ENCODE data around the gene ALX3.

The ALX3 gene

GRCh38 chr1:110064576-110065337, 5.7 kb downstream of the ALX3 start:
- Histone ChIP-seq H3K4me3 (ENCODE audit: insufficient read length, low read depth) (no peak overlapping the region), H3K27me3 (ENCODE audit: insufficient read depth, insufficient read length) (peaks cover 49% of the 10 kb centered on the region), H3K4me1 (ENCODE audit: insufficient read depth, insufficient read length) (peaks cover 23% of the 10 kb centered on the region), H3K36me3 (ENCODE audit: insufficient read depth, insufficient read length, low read length) (peaks cover 30% of the 10 kb centered on the region), H3K9ac (ENCODE audit: insufficient read length, low read depth) (no peak overlapping the region), H3K9me3 (ENCODE audit: insufficient read depth, low read length) (no peaks in the 10 kb centered on the region)
- DNase-seq (ENCODE audit: low read depth, low spot score): no peak
- TF ChIP-seq SUZ12 (IDR thresholded peaks at IDR 0.05; ENCODE audit: extremely low read depth, insufficient read depth, insufficient read length) (no peak), ZNF274 (IDR thresholded peaks at IDR 0.05; ENCODE audit: low read depth, low read length) (no peak), YY1 (IDR thresholded peaks at IDR 0.05; ENCODE audit: insufficient read depth, insufficient read length) (no peak)

DNA sequence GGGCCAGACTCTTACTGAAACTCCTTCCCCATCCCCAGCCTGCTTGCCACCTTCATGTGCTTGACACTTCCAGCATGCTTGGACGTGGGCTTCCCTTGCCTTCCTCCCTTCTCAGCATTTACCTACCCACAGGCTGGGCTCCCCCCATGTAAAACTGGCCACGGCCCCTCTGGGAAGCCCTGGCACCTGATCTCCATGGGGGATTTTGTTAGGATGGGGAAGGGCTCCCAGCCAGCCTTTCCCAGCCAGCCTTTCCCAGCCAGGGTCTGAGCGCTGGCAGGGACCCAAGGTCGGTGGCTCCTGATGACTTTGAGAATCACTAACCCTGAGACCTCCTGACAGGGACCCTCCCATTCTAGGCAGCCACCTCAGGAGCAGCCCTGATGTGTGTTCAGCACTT, 6.7 kb downstream of the ALX3 start:
- Histone ChIP-seq H3K36me3 (ENCODE audit: insufficient read depth, insufficient read length, low read length) (peaks cover 30% of the 10 kb centered on the region), H3K9ac (ENCODE audit: insufficient read length, low read depth) (no peak overlapping the region), H3K9me3 (ENCODE audit: insufficient read depth, low read length) (no peaks in the 10 kb centered on the region), H3K27me3 (ENCODE audit: insufficient read depth, insufficient read length) (peaks cover 39% of the 10 kb centered on the region), H3K4me3 (ENCODE audit: insufficient read length, low read depth) (no peak overlapping the region), H3K4me1 (ENCODE audit: insufficient read depth, insufficient read length) (peaks cover 16% of the 10 kb centered on the region)
- DNase-seq (ENCODE audit: low read depth, low spot score): no peak
- no peak for TF ChIP-seq YY1 (IDR thresholded peaks at IDR 0.05; ENCODE audit: insufficient read depth, insufficient read length)
- no peak for TF ChIP-seq SUZ12 (IDR thresholded peaks at IDR 0.05; ENCODE audit: extremely low read depth, insufficient read depth, insufficient read length)
- TF ChIP-seq ZNF274 (IDR thresholded peaks at IDR 0.05; ENCODE audit: low read depth, low read length): no peak

- no peaks in the 10 kb centered on the region for H3K9me3 ChIP-seq (ENCODE audit: insufficient read depth, low read length)
- H3K4me1 ChIP-seq (ENCODE audit: insufficient read depth, insufficient read length): peaks cover 11% of the 10 kb centered on the region
- no peak for DNase-seq (ENCODE audit: low read depth, low spot score)
- no peak overlapping the region for H3K9ac ChIP-seq (ENCODE audit: insufficient read length, low read depth)
- peaks cover 28% of the 10 kb centered on the region for H3K27me3 ChIP-seq (ENCODE audit: insufficient read depth, insufficient read length)
- TF ChIP-seq YY1 (IDR thresholded peaks at IDR 0.05; ENCODE audit: insufficient read depth, insufficient read length): no peak
- no peak for TF ChIP-seq ZNF274 (IDR thresholded peaks at IDR 0.05; ENCODE audit: low read depth, low read length)
- no peak for TF ChIP-seq SUZ12 (IDR thresholded peaks at IDR 0.05; ENCODE audit: extremely low read depth, insufficient read depth, insufficient read length)
- peaks cover 37% of the 10 kb centered on the region for H3K36me3 ChIP-seq (ENCODE audit: insufficient read depth, insufficient read length, low read length)
- no peak overlapping the region for H3K4me3 ChIP-seq (ENCODE audit: insufficient read length, low read depth)
Observed at GRCh38 chr1:110062612-110063011, 7.9 kb downstream of the ALX3 start.

DNA sequence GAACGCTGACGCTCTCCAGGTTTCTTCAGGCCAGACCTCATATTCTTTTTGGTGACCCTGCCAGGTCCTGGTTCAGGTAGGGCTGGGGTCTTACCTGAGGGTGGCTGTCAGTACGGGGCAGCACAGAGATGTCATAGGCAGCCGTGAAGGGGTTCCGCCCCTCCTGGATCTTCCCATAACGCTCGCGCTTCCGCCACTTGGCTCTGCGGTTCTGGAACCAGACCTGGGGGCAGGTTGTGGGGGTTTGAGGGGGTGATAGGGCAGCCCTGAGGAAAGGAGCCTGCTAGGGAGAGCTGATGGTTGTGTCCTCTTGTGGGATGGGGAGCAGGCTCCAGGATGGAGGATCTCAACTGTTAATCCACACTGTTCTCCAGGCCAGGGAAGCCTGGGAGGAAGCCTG, 9.1 kb downstream of the ALX3 start:
- DNase-seq (ENCODE audit: low read depth, low spot score): no peak
- Histone ChIP-seq H3K27me3 (ENCODE audit: insufficient read depth, insufficient read length) (peaks cover 15% of the 10 kb centered on the region), H3K4me1 (ENCODE audit: insufficient read depth, insufficient read length) (peaks cover 12% of the 10 kb centered on the region), H3K36me3 (ENCODE audit: insufficient read depth, insufficient read length, low read length) (peaks cover 50% of the 10 kb centered on the region), H3K9ac (ENCODE audit: insufficient read length, low read depth) (no peak overlapping the region), H3K4me3 (ENCODE audit: insufficient read length, low read depth) (no peak overlapping the region), H3K9me3 (ENCODE audit: insufficient read depth, low read length) (no peaks in the 10 kb centered on the region)
- TF ChIP-seq SUZ12 (IDR thresholded peaks at IDR 0.05; ENCODE audit: extremely low read depth, insufficient read depth, insufficient read length): no peak
- TF ChIP-seq ZNF274 (IDR thresholded peaks at IDR 0.05; ENCODE audit: low read depth, low read length): no peak
- no peak for TF ChIP-seq YY1 (IDR thresholded peaks at IDR 0.05; ENCODE audit: insufficient read depth, insufficient read length)

GRCh38 chr1:110060662-110061060, 9.8 kb downstream of the ALX3 start:
- no peak for DNase-seq (ENCODE audit: low read depth, low spot score)
- TF ChIP-seq SUZ12 (IDR thresholded peaks at IDR 0.05; ENCODE audit: extremely low read depth, insufficient read depth, insufficient read length) (no peak), ZNF274 (IDR thresholded peaks at IDR 0.05; ENCODE audit: low read depth, low read length) (no peak), YY1 (IDR thresholded peaks at IDR 0.05; ENCODE audit: insufficient read depth, insufficient read length) (no peak)
- peaks cover 57% of the 10 kb centered on the region for H3K36me3 ChIP-seq (ENCODE audit: insufficient read depth, insufficient read length, low read length)

GRCh38 chr1:110060034-110060661, 10.3 kb downstream of the ALX3 start:
- no peaks in the 10 kb centered on the region for H3K9me3 ChIP-seq (ENCODE audit: insufficient read depth, low read length)
- H3K4me1 ChIP-seq (ENCODE audit: insufficient read depth, insufficient read length): peaks cover 12% of the 10 kb centered on the region
- H3K36me3 ChIP-seq (ENCODE audit: insufficient read depth, insufficient read length, low read length): peaks cover 62% of the 10 kb centered on the region
- H3K4me3 ChIP-seq (ENCODE audit: insufficient read length, low read depth): no peak overlapping the region
- no peak for TF ChIP-seq ZNF274 (IDR thresholded peaks at IDR 0.05; ENCODE audit: low read depth, low read length)
- TF ChIP-seq SUZ12 (IDR thresholded peaks at IDR 0.05; ENCODE audit: extremely low read depth, insufficient read depth, insufficient read length): no peak
- no peak for TF ChIP-seq YY1 (IDR thresholded peaks at IDR 0.05; ENCODE audit: insufficient read depth, insufficient read length)
- no peak overlapping the region for H3K9ac ChIP-seq (ENCODE audit: insufficient read length, low read depth)
- peaks cover 3% of the 10 kb centered on the region for H3K27me3 ChIP-seq (ENCODE audit: insufficient read depth, insufficient read length)
- peak; percentile 61 for DNase-seq (ENCODE audit: low read depth, low spot score)

More at GRCh38 chr1:110060662-110061060, 9.8 kb downstream of the ALX3 start:
- Histone ChIP-seq H3K4me1 (ENCODE audit: insufficient read depth, insufficient read length) (peaks cover 12% of the 10 kb centered on the region), H3K9me3 (ENCODE audit: insufficient read depth, low read length) (no peaks in the 10 kb centered on the region), H3K9ac (ENCODE audit: insufficient read length, low read depth) (no peak overlapping the region), H3K4me3 (ENCODE audit: insufficient read length, low read depth) (no peak overlapping the region), H3K27me3 (ENCODE audit: insufficient read depth, insufficient read length) (peaks cover 8% of the 10 kb centered on the region)

DNA sequence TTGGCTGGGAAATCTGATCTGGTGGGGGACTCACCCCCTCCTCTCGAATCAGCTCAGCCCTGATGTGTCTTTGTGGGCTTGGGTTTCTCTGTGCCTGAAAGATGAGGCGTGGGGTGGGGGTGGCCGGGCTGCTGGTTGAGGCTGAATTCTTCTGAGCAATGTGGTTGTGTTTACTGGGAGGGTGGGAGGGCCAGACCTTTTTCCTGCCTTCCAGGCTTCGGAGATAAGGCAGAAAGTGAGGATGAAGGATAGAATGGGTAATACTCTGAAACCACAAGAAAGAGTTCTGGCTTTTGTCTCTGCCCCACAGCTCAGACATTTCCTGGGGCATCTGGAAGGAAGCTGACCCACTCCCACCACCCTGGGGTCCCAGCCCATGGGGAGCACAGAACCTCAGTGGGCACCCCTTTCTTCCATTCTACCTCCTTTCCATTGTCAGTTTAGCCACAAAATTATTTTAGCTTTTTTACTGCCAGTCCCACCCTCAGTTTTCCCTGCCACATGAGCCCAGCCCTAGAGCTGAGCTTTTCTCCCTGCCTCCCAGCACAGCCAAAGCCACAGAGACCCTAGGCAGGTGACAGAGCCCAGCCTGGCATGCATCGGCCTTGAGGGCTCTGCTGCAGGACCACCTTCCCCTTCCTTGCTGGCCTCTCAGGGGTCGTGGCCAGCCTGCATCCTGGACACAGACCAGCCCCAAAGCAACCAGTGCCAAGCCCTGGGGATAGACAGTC, 11.2 kb downstream of the ALX3 start:
- peaks cover 8% of the 10 kb centered on the region for H3K4me1 ChIP-seq (ENCODE audit: insufficient read depth, insufficient read length)
- H3K4me3 ChIP-seq (ENCODE audit: insufficient read length, low read depth): no peak overlapping the region
- DNase-seq (ENCODE audit: low read depth, low spot score): no peak
- H3K27me3 ChIP-seq (ENCODE audit: insufficient read depth, insufficient read length): no peaks in the 10 kb centered on the region
- H3K9ac ChIP-seq (ENCODE audit: insufficient read length, low read depth): no peak overlapping the region
- TF ChIP-seq YY1 (IDR thresholded peaks at IDR 0.05; ENCODE audit: insufficient read depth, insufficient read length): no peak
- no peak for TF ChIP-seq SUZ12 (IDR thresholded peaks at IDR 0.05; ENCODE audit: extremely low read depth, insufficient read depth, insufficient read length)
- TF ChIP-seq ZNF274 (IDR thresholded peaks at IDR 0.05; ENCODE audit: low read depth, low read length): no peak
- H3K36me3 ChIP-seq (ENCODE audit: insufficient read depth, insufficient read length, low read length): peaks cover 70% of the 10 kb centered on the region
- H3K9me3 ChIP-seq (ENCODE audit: insufficient read depth, low read length): no peaks in the 10 kb centered on the region

All from NT2/D1 (cell line).